H9 (cell line): ENCODE results near the gene PSMA3. TPM values are rescaled to one million over a fixed set of nuclear protein-coding genes. Genes with fewer than 3 reads are reported as not detected.

ENCODE experiments used
- DNase-seq: peaks from one replicate; pipeline ENCODE4 v3.0.0-alpha.2; 2017
- H2AFZ ChIP-seq: one replicate; pipeline ENCODE4 v1.6.1; 2013; ENCODE audit warnings: mild to moderate bottlenecking, low read length, control low read depth, moderate library complexity
- H2AK5ac ChIP-seq: 2 replicates; pipeline ENCODE4 v1.6.1; 2013; ENCODE audit warnings: low read length, control low read depth, mixed read lengths; ENCODE audit not compliant: insufficient read length
- H2BK120ac ChIP-seq: one replicate; pipeline ENCODE4 v1.6.1; 2013; ENCODE audit warnings: low read depth, mild to moderate bottlenecking, low read length, control low read depth, inconsistent platforms; ENCODE audit not compliant: poor library complexity, severe bottlenecking
- H2BK12ac ChIP-seq: 2 replicates; pipeline ENCODE4 v1.6.1; 2013; ENCODE audit warnings: low read length, control low read depth, mixed read lengths, low read depth; ENCODE audit not compliant: insufficient read length
- H2BK15ac ChIP-seq: 2 replicates; pipeline ENCODE4 v1.6.1; 2013; ENCODE audit warnings: low read depth, low read length, control low read depth
- H2BK20ac ChIP-seq: one replicate; pipeline ENCODE4 v1.6.1; 2013; ENCODE audit warnings: low read depth, mild to moderate bottlenecking, low read length, control low read depth, inconsistent platforms; ENCODE audit not compliant: poor library complexity, severe bottlenecking
- H2BK5ac ChIP-seq: 2 replicates; pipeline ENCODE4 v1.6.1; 2013; ENCODE audit warnings: low read length, control low read depth, mixed read lengths; ENCODE audit not compliant: insufficient read length
- H3K14ac ChIP-seq: 2 replicates; pipeline ENCODE4 v1.6.1; 2013; ENCODE audit warnings: low read length, control low read depth; ENCODE audit not compliant: insufficient read depth
- H3K18ac ChIP-seq: 2 replicates; pipeline ENCODE4 v1.6.1; 2013; ENCODE audit warnings: low read depth, mild to moderate bottlenecking, mixed read lengths, low read length, control low read depth; ENCODE audit not compliant: insufficient read length
- H3K23ac ChIP-seq: 2 replicates; pipeline ENCODE4 v1.6.1; 2013; ENCODE audit warnings: low read length, control low read depth, mixed read lengths, low read depth; ENCODE audit not compliant: insufficient read length
- H3K23me2 ChIP-seq: 2 replicates; pipeline ENCODE4 v1.6.1; 2013; ENCODE audit warnings: low read depth, mild to moderate bottlenecking, mixed read lengths, low read length, control low read depth; ENCODE audit not compliant: insufficient read length, poor library complexity, severe bottlenecking
- H3K27ac ChIP-seq: 2 replicates; pipeline ENCODE4 v1.5.1; 2013; ENCODE audit warnings: low read length, control low read depth, mixed read lengths, low read depth; ENCODE audit not compliant: insufficient read length
- H3K27me3 ChIP-seq: 2 replicates; pipeline ENCODE4 v1.6.1; 2013; ENCODE audit warnings: low read length, control low read depth, inconsistent platforms; ENCODE audit not compliant: insufficient read depth
- H3K4ac ChIP-seq: 2 replicates; pipeline ENCODE4 v1.6.1; 2013; ENCODE audit warnings: low read depth, mild to moderate bottlenecking, control low read depth, inconsistent platforms, low read length, moderate library complexity
- H3K4me1 ChIP-seq: 2 replicates; pipeline ENCODE4 v1.6.1; 2013; ENCODE audit warnings: low read length, control low read depth, inconsistent platforms; ENCODE audit not compliant: insufficient read depth
- H3K4me2 ChIP-seq: 2 replicates; pipeline ENCODE4 v1.6.1; 2013; ENCODE audit warnings: low read length, control low read depth, mixed read lengths; ENCODE audit not compliant: insufficient read length, insufficient read depth
- H3K56ac ChIP-seq: 2 replicates; pipeline ENCODE4 v1.6.1; 2013; ENCODE audit warnings: low read depth, mild to moderate bottlenecking, mixed read lengths, low read length, control low read depth; ENCODE audit not compliant: insufficient read length
- H3K79me1 ChIP-seq: 2 replicates; pipeline ENCODE4 v1.6.1; 2013; ENCODE audit warnings: low read depth, mild to moderate bottlenecking, moderate library complexity, low read length, control low read depth, inconsistent platforms; ENCODE audit not compliant: insufficient read depth, poor library complexity, severe bottlenecking
- H3K79me2 ChIP-seq: 2 replicates; pipeline ENCODE4 v1.6.1; 2013; ENCODE audit warnings: low read length, control low read depth, inconsistent platforms; ENCODE audit not compliant: insufficient read depth
- H3K9ac ChIP-seq: 2 replicates; pipeline ENCODE4 v1.6.1; 2013; ENCODE audit warnings: low read length, control low read depth, mixed read lengths; ENCODE audit not compliant: insufficient read length; ENCODE audit errors: extremely low read depth
- H3K9me3 ChIP-seq: one replicate; pipeline ENCODE4 v1.6.1; 2013; ENCODE audit warnings: low read depth, low read length, inconsistent platforms; ENCODE audit not compliant: control insufficient read depth
- H3T11ph ChIP-seq: one replicate; pipeline ENCODE4 v1.6.1; 2013; ENCODE audit warnings: mild to moderate bottlenecking, low read length, control low read depth, inconsistent platforms
- H4K20me1 ChIP-seq: one replicate; pipeline ENCODE4 v1.6.1; 2013; ENCODE audit not compliant: control insufficient read depth, insufficient read length, insufficient read depth
- H4K5ac ChIP-seq: 2 replicates; pipeline ENCODE4 v1.6.1; 2013; ENCODE audit warnings: low read depth, mild to moderate bottlenecking, mixed read lengths, low read length, control low read depth; ENCODE audit not compliant: insufficient read length
- H4K8ac ChIP-seq: replicated peaks from 2 replicates; pipeline ENCODE4 v1.6.1; 2013; ENCODE audit warnings: low read length, control low read depth, mixed read lengths, low read depth; ENCODE audit not compliant: insufficient read length
- H4K91ac ChIP-seq: 2 replicates; pipeline ENCODE4 v1.6.1; 2013; ENCODE audit warnings: low read depth, mild to moderate bottlenecking, moderate library complexity, mixed read lengths, low read length, control low read depth; ENCODE audit not compliant: insufficient read length
- H3K27ac Mint-ChIP-seq, 3 experiments: 2 replicates in 2 of 3; 3 replicates in 1 of 3; pipeline ENCODE4 v1.8.0; 2020 to 2021; ENCODE audit warnings: mixed read lengths in 3 of 3, mild to moderate bottlenecking in 1 of 3, moderate library complexity in 1 of 3
- H3K27me3 Mint-ChIP-seq: 2 replicates; pipeline ENCODE4 v1.8.0; 2021; ENCODE audit warnings: low read depth, mild to moderate bottlenecking, moderate library complexity, mixed read lengths
- H3K36me3 Mint-ChIP-seq, 3 experiments: 2 replicates in 2 of 3; 3 replicates in 1 of 3; pipeline ENCODE4 v1.8.0; 2020 to 2021; ENCODE audit warnings: low read depth in 3 of 3, mixed read lengths in 3 of 3; ENCODE audit not compliant: insufficient read depth in 1 of 3
- H3K4me1 Mint-ChIP-seq, 2 experiments: 2 replicates each; pipeline ENCODE4 v1.8.0; 2020; ENCODE audit warnings: mixed read lengths in 2 of 2
- H3K4me3 Mint-ChIP-seq, 2 experiments: 2 replicates in 1 of 2; 3 replicates in 1 of 2; pipeline ENCODE4 v1.8.0; 2020 to 2021; ENCODE audit warnings: mild to moderate bottlenecking in 2 of 2, mixed read lengths in 2 of 2, moderate library complexity in 1 of 2
- H3K9me3 Mint-ChIP-seq, 2 experiments: 2 replicates in 1 of 2; 3 replicates in 1 of 2; pipeline ENCODE4 v1.8.0; 2020; ENCODE audit warnings: mild to moderate bottlenecking in 2 of 2, mixed read lengths in 2 of 2, moderate library complexity in 1 of 2
- WGBS: extraction: QIAGEN DNeasy Blood & Tissue Kit; methylation state at CpG from one replicate; pipeline ENCODE4 v1.1.7; 2013; ENCODE audit warnings: missing lambda C conversion rate, low lambda C conversion rate, mixed read lengths; ENCODE audit not compliant: insufficient read length; ENCODE audit errors: extremely low coverage; 5-methylcytosine and 5-hydroxymethylcytosine counted together
- total RNA-seq: library from RNA; stranded (reverse); gene quantifications from 2 replicates; pipeline ENCODE4 v1.2.1, GENCODE V29; 2021
- TF ChIP-seq, protein P1 (sequence below): fragments of 200-600 bp; sonication (generic); conservative IDR thresholded peaks from 3 replicates; pipeline ENCODE4 v1.8.0; 2021; ENCODE audit warnings: antibody characterized with exemption, mild to moderate bottlenecking

The PSMA3 gene
- total RNA-seq, 1 experiment from 2014 or later = 342 TPM

GRCh38 chr14:58291646-58292045 is 47.0 kb downstream of the PSMA3 start:
- Histone ChIP-seq H3K4me2 (no peak overlapping the region), H3K4ac (no peak overlapping the region), H3T11ph (no peak overlapping the region), H2AK5ac (no peak overlapping the region), H3K79me2 (peaks cover 26% of the 10 kb centered on the region; the same call in 1 of the 2 replicates), H3K79me1 (peaks cover 10% of the 10 kb centered on the region), H2BK120ac (no peak overlapping the region), H4K8ac (no peak overlapping the region), H2BK12ac (no peak overlapping the region), H2BK20ac (no peak overlapping the region), H2BK5ac (no peak overlapping the region), H4K20me1 (no peaks in the 10 kb centered on the region), H3K23me2 (no peaks in the 10 kb centered on the region), H3K9ac (no peak overlapping the region), H3K18ac (no peak overlapping the region), H3K4me1 (no peaks in the 10 kb centered on the region), H3K56ac (no peak overlapping the region), H4K5ac (no peak overlapping the region), H3K27me3 (no peaks in the 10 kb centered on the region), H2AFZ (no peak overlapping the region), H4K91ac (no peak overlapping the region), H3K9me3 (no peaks in the 10 kb centered on the region), H3K14ac (no peak overlapping the region), H3K27ac (no peak overlapping the region), H2BK15ac (no peak overlapping the region), H3K23ac (no peak overlapping the region)
- no CpG with 5 or more reads among the region's 5 CpGs for WGBS
- no peak for DNase-seq
- H3K4me1 Mint-ChIP-seq = peaks cover 5 to 6% of the 10 kb centered on the region in 2 experiments
- no peak overlapping the region for H3K27ac Mint-ChIP-seq
- H3K9me3 Mint-ChIP-seq = no peaks in the 10 kb centered on the region
- no peak overlapping the region for H3K4me3 Mint-ChIP-seq
- no peaks in the 10 kb centered on the region for H3K27me3 Mint-ChIP-seq
- H3K36me3 Mint-ChIP-seq = peaks cover 32 to 77% (median 75%) of the 10 kb centered on the region in 3 experiments
- TF ChIP-seq, protein P1, sequence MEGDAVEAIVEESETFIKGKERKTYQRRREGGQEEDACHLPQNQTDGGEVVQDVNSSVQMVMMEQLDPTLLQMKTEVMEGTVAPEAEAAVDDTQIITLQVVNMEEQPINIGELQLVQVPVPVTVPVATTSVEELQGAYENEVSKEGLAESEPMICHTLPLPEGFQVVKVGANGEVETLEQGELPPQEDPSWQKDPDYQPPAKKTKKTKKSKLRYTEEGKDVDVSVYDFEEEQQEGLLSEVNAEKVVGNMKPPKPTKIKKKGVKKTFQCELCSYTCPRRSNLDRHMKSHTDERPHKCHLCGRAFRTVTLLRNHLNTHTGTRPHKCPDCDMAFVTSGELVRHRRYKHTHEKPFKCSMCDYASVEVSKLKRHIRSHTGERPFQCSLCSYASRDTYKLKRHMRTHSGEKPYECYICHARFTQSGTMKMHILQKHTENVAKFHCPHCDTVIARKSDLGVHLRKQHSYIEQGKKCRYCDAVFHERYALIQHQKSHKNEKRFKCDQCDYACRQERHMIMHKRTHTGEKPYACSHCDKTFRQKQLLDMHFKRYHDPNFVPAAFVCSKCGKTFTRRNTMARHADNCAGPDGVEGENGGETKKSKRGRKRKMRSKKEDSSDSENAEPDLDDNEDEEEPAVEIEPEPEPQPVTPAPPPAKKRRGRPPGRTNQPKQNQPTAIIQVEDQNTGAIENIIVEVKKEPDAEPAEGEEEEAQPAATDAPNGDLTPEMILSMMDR = no peak
